Adipocyte (in vitro differentiated cells): ENCODE data around the gene AHNAK2.
"Not testable (repeated sequence)": the region's sequence is repeated elsewhere in the genome, so short reads cannot be mapped to it uniquely, and the experiment has no call there.

Experiments
- DNase-seq: peaks from one replicate; pipeline ENCODE4 v3.0.0-alpha.2; 2015; ENCODE audit warnings: low read depth
- H3K27me3 ChIP-seq: replicated peaks from 2 replicates; pipeline ENCODE4 v1.7.0; 2013; ENCODE audit warnings: mild to moderate bottlenecking, low read length, moderate library complexity; ENCODE audit not compliant: control insufficient read depth, insufficient read depth
- H3K36me3 ChIP-seq: 2 replicates; pipeline ENCODE4 v1.7.0; 2013; ENCODE audit warnings: low read length, mild to moderate bottlenecking, moderate library complexity; ENCODE audit not compliant: control insufficient read depth, insufficient read depth, severe bottlenecking
- H3K4me1 ChIP-seq: 2 replicates; pipeline ENCODE4 v1.7.0; 2013; ENCODE audit warnings: mild to moderate bottlenecking, low read length, moderate library complexity; ENCODE audit not compliant: control insufficient read depth, insufficient read depth
- H3K4me3 ChIP-seq: 2 replicates; pipeline ENCODE4 v1.7.0; 2013; ENCODE audit warnings: mild to moderate bottlenecking, low read length, moderate library complexity
- H3K9ac ChIP-seq: 2 replicates; pipeline ENCODE4 v1.7.0; 2013; ENCODE audit warnings: mild to moderate bottlenecking, low read length, moderate library complexity
- H3K9me3 ChIP-seq: 2 replicates; pipeline ENCODE4 v1.7.0; 2013; ENCODE audit warnings: mild to moderate bottlenecking, low read length, moderate library complexity; ENCODE audit not compliant: control insufficient read depth

AHNAK2 gene

GRCh38 chr14:104945266-104945665 is 32.9 kb downstream of the AHNAK2 start:
- not testable (repeated sequence) for H3K4me1 ChIP-seq, H3K9ac ChIP-seq, H3K36me3 ChIP-seq, H3K4me3 ChIP-seq, DNase-seq, H3K9me3 ChIP-seq, H3K27me3 ChIP-seq

GRCh38 chr14:104944436-104945205 is 33.6 kb downstream of the AHNAK2 start:
- DNase-seq, result not testable (repeated sequence)

DNA sequence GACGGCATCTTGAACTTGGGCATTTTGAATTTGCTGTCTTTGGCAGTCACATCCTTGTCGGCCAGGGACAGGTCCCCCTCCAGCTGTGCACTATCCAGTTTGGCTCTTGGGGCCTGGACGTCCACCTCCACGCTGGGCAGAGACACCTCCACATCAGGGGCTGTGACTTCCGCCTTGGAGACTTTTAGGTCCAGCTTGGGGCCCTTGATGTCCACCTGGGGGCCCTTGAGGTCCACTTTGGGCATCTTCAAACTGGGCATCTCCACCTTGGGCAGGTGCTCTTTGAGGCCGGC is 34.2 kb downstream of the AHNAK2 start:
- H3K27me3 ChIP-seq, H3K9ac ChIP-seq, H3K4me1 ChIP-seq, DNase-seq, H3K36me3 ChIP-seq, H3K9me3 ChIP-seq, H3K4me3 ChIP-seq: not testable (repeated sequence)

More at GRCh38 chr14:104944436-104945205, 33.6 kb downstream of the AHNAK2 start:
- not testable (repeated sequence) for H3K4me1 ChIP-seq, H3K36me3 ChIP-seq, H3K4me3 ChIP-seq, H3K9me3 ChIP-seq, H3K9ac ChIP-seq, H3K27me3 ChIP-seq

- H3K4me3 ChIP-seq, H3K27me3 ChIP-seq, DNase-seq, H3K9ac ChIP-seq, H3K9me3 ChIP-seq, H3K4me1 ChIP-seq, H3K36me3 ChIP-seq: not testable (repeated sequence)
Measured at GRCh38 chr14:104943216-104944015, 34.8 kb downstream of the AHNAK2 start.

GRCh38 chr14:104942586-104942985 is 35.6 kb downstream of the AHNAK2 start:
- H3K4me1 ChIP-seq, result no peaks in the 10 kb centered on the region
- no peaks in the 10 kb centered on the region for H3K9me3 ChIP-seq
- peaks cover 2% of the 10 kb centered on the region for H3K36me3 ChIP-seq
- no peaks in the 10 kb centered on the region for H3K27me3 ChIP-seq
- H3K4me3 ChIP-seq, result no peak overlapping the region
- H3K9ac ChIP-seq, result no peak overlapping the region
- no peak for DNase-seq

DNA sequence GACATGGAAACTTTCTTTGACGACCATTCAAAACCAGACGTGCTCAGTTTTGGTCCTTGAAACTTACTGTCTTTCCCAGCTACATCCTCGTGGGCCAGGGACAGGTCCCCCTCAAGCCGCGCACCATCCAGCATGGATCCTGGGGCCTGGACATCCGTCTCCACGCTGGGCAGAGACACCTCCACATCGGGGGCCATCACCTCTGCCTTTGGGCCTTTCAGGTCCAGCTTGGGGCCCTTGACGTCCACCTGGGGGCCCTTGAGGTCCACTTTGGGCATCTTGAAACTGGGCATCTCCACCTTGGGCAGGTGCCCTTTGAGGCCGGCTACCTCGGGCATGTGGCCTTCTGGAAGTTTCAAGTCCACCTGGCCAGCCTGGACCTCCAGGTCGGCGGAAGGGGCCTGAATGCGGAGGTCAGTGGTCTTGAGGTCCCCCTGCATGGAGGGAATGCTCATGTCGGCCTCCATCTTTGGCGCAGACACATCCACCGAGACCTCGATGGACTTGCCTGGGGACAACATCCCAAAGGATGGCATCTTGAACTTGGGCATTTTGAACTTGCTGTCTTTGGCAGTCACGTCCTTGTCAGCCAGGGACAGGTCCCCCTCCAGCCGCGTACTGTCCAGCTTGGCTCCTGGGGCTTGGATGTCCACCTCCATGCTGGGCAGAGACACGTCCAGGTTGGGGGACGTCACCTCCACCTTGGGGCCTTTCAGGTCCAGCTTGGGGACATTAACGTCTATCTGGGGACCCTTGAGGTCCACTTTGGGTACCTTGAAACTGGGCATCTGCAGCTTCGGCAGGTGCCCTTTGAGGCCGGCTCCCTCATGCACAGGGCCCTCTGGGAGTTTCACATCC is 36.4 kb downstream of the AHNAK2 start:
- Histone ChIP-seq H3K27me3 (no peaks in the 10 kb centered on the region), H3K9me3 (no peaks in the 10 kb centered on the region), H3K4me3 (no peak overlapping the region), H3K36me3 (peaks cover 2% of the 10 kb centered on the region), H3K4me1 (no peaks in the 10 kb centered on the region), H3K9ac (no peak overlapping the region)
- no peak for DNase-seq

DNA sequence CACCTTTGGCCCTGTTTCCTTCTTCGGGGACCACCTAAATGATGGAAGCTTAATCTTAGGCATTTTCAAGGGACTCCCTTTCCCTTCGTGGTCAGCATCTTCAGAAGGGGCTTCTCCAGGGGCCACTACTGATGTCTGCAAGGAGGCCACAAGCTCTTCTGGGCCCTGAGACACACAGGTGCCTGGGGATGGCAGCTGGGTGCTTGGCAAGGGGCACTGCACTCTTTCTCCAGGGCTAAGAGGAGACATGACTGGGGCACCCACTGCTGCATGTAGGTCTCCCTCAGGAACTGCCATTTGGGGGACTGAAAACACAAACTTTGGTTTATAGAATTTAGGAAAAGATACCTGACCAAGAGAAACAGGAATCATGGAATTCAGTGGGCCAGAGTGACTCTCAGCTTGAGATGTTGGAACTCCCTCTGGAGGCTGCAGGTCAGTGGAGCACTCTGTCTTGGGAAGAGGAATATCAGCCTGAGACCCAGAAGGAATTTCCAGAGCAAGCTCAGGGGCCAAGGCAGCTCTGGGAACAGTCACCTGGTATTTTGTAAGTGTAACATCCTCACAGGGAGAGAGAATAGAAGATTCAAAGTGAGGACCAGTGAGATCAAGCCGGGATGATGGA is 37.5 kb downstream of the AHNAK2 start:
- peak; percentile 25 for DNase-seq
- no peaks in the 10 kb centered on the region for H3K27me3 ChIP-seq
- H3K4me1 ChIP-seq, result no peaks in the 10 kb centered on the region
- no peak overlapping the region for H3K9ac ChIP-seq
- no peaks in the 10 kb centered on the region for H3K9me3 ChIP-seq
- H3K36me3 ChIP-seq, result peaks cover 2% of the 10 kb centered on the region
- no peak overlapping the region for H3K4me3 ChIP-seq

GRCh38 chr14:104939666-104940410 is 38.3 kb downstream of the AHNAK2 start:
- H3K36me3 ChIP-seq, result peaks cover 2% of the 10 kb centered on the region
- no peak overlapping the region for H3K9ac ChIP-seq
- H3K27me3 ChIP-seq, result peaks cover 1% of the 10 kb centered on the region
- H3K4me1 ChIP-seq, result no peaks in the 10 kb centered on the region
- no peaks in the 10 kb centered on the region for H3K9me3 ChIP-seq
- H3K4me3 ChIP-seq, result no peak overlapping the region
- DNase-seq, result no peak

DNA sequence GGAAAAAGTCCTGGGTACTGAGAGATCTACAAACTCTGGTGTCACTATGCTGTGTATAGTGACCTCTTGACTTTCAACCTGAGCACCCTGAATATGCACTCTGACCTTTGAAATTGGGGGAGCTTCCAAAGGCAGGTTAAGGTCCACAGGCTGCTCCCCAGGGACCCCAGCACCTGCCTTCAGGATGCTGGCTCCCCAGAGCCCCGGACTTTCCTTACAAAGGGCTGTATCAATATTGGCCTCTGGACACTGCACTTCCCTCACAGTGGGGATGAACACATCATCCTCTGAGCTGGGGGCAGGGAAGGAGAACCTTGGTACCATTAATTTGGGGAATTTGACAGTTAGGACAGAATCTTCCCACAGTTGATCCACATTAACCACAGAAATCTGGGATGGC is 39.2 kb downstream of the AHNAK2 start:
- Histone ChIP-seq H3K36me3 (peaks cover 2% of the 10 kb centered on the region), H3K9me3 (no peaks in the 10 kb centered on the region), H3K27me3 (peaks cover 3% of the 10 kb centered on the region), H3K9ac (no peak overlapping the region), H3K4me3 (no peak overlapping the region), H3K4me1 (no peaks in the 10 kb centered on the region)
- DNase-seq, result no peak

- peaks cover 2% of the 10 kb centered on the region for H3K36me3 ChIP-seq
- no peaks in the 10 kb centered on the region for H3K9me3 ChIP-seq
- no peaks in the 10 kb centered on the region for H3K4me1 ChIP-seq
- no peak for DNase-seq
- H3K9ac ChIP-seq, result no peak overlapping the region
- H3K27me3 ChIP-seq, result peaks cover 3% of the 10 kb centered on the region
- no peak overlapping the region for H3K4me3 ChIP-seq
Measured at GRCh38 chr14:104938436-104938835, 39.7 kb downstream of the AHNAK2 start.
